Muscle layer of colon (tissue), 2 donors: ENCODE measurements around the gene CTRB1.
A peak's percentile ranks its signal among the peaks of the same experiment; 100 is the strongest.

Experiments
- H3K27ac ChIP-seq: one replicate; pipeline ENCODE4 v1.7.0; 2013; ENCODE audit warnings: low read depth, mild to moderate bottlenecking, low read length, moderate library complexity
- H3K27me3 ChIP-seq, 2 donors: one replicate each; pipeline ENCODE4 v1.7.0; 2013; ENCODE audit warnings: low read length in 2 of 2, mild to moderate bottlenecking in 2 of 2; ENCODE audit not compliant: insufficient read depth in 2 of 2, control insufficient read depth in 1 of 2
- H3K36me3 ChIP-seq: one replicate; pipeline ENCODE4 v1.7.0; 2013; ENCODE audit warnings: mild to moderate bottlenecking, low read length; ENCODE audit not compliant: insufficient read depth
- H3K4me1 ChIP-seq: one replicate; pipeline ENCODE4 v1.7.0; 2013; ENCODE audit warnings: mild to moderate bottlenecking, low read length; ENCODE audit not compliant: insufficient read depth
- H3K4me3 ChIP-seq, 2 donors: one replicate each; pipeline ENCODE4 v1.7.0; 2013; ENCODE audit warnings: low read length in 2 of 2, low read depth in 1 of 2, mild to moderate bottlenecking in 1 of 2, moderate library complexity in 1 of 2
- H3K9ac ChIP-seq: one replicate; pipeline ENCODE4 v1.7.0; 2013; ENCODE audit warnings: low read length
- H3K9me3 ChIP-seq: one replicate; pipeline ENCODE4 v1.7.0; 2013; ENCODE audit warnings: mild to moderate bottlenecking, low read length
- donor health status: abdominal sarcoma.
- donor health status: Adenocarcinoma of cecum.

Gene CTRB1

GRCh38 chr16:75229172-75230031 lies 10.6 kb downstream of the CTRB1 start:
- no peak overlapping the region for H3K9ac ChIP-seq
- H3K27ac ChIP-seq: no peak overlapping the region
- H3K27me3 ChIP-seq: peaks cover 0 to 8% of the 10 kb centered on the region in 2 donors
- no peak overlapping the region for H3K4me3 ChIP-seq
- H3K4me1 ChIP-seq: peaks cover 11% of the 10 kb centered on the region
- H3K9me3 ChIP-seq: no peaks in the 10 kb centered on the region
- H3K36me3 ChIP-seq: peaks cover 16% of the 10 kb centered on the region

GRCh38 chr16:75230471-75231110 lies 11.8 kb downstream of the CTRB1 start:
- Histone ChIP-seq H3K27me3 (no peaks in the 10 kb centered on the region), H3K36me3 (peaks cover 25% of the 10 kb centered on the region), H3K27ac (no peak overlapping the region), H3K4me3 (no peak overlapping the region), H3K4me1 (peaks cover 12% of the 10 kb centered on the region), H3K9me3 (no peaks in the 10 kb centered on the region), H3K9ac (no peak overlapping the region)

GRCh38 chr16:75231570-75231969 lies 12.8 kb downstream of the CTRB1 start:
- Histone ChIP-seq H3K4me3 (no peak overlapping the region), H3K9me3 (no peaks in the 10 kb centered on the region), H3K36me3 (peaks cover 25% of the 10 kb centered on the region), H3K27me3 (no peaks in the 10 kb centered on the region), H3K9ac (no peak overlapping the region), H3K4me1 (peaks cover 12% of the 10 kb centered on the region), H3K27ac (no peak overlapping the region)

GRCh38 chr16:75233611-75233938 lies 14.8 kb downstream of the CTRB1 start:
- peaks cover 23% of the 10 kb centered on the region for H3K4me1 ChIP-seq
- H3K36me3 ChIP-seq: peaks cover 25% of the 10 kb centered on the region
- H3K9ac ChIP-seq: no peak overlapping the region
- no peaks in the 10 kb centered on the region for H3K9me3 ChIP-seq
- H3K27me3 ChIP-seq: no peaks in the 10 kb centered on the region
- H3K4me3 ChIP-seq: no peak overlapping the region
- H3K27ac ChIP-seq: peak overlapping the region; percentile 24

GRCh38 chr16:75234856-75235696 lies 16.3 kb downstream of the CTRB1 start:
- peaks cover 32% of the 10 kb centered on the region for H3K4me1 ChIP-seq

GRCh38 chr16:75235721-75236193 lies 17.0 kb downstream of the CTRB1 start:
- no peak overlapping the region for H3K9ac ChIP-seq
- H3K27ac ChIP-seq: no peak overlapping the region
- H3K27me3 ChIP-seq: no peaks in the 10 kb centered on the region
- H3K9me3 ChIP-seq: no peaks in the 10 kb centered on the region
- no peak overlapping the region for H3K4me3 ChIP-seq
- H3K36me3 ChIP-seq: peaks cover 16% of the 10 kb centered on the region
- peaks cover 32% of the 10 kb centered on the region for H3K4me1 ChIP-seq

More at GRCh38 chr16:75234856-75235696, 16.3 kb downstream of the CTRB1 start:
- Histone ChIP-seq H3K27ac (no peak overlapping the region), H3K4me3 (no peak overlapping the region), H3K36me3 (peaks cover 16% of the 10 kb centered on the region), H3K9ac (no peak overlapping the region), H3K9me3 (no peaks in the 10 kb centered on the region), H3K27me3 (no peaks in the 10 kb centered on the region)

- Histone ChIP-seq H3K9ac (no peak overlapping the region), H3K27me3 (no peaks in the 10 kb centered on the region), H3K4me1 (peaks cover 32% of the 10 kb centered on the region), H3K36me3 (peaks cover 19% of the 10 kb centered on the region), H3K4me3 (no peak overlapping the region), H3K9me3 (no peaks in the 10 kb centered on the region), H3K27ac (no peak overlapping the region)
These were observed 17.4 kb downstream of the CTRB1 start for GRCh38 chr16:75236232-75236631.

- peaks cover 32% of the 10 kb centered on the region for H3K4me1 ChIP-seq
- no peak overlapping the region for H3K27ac ChIP-seq
- no peaks in the 10 kb centered on the region for H3K27me3 ChIP-seq
- H3K36me3 ChIP-seq: peaks cover 23% of the 10 kb centered on the region
- no peak overlapping the region for H3K9ac ChIP-seq
- H3K4me3 ChIP-seq: no peak overlapping the region
- H3K9me3 ChIP-seq: no peaks in the 10 kb centered on the region
These were observed 18.1 kb downstream of the CTRB1 start for GRCh38 chr16:75236736-75237397.

- H3K4me1 ChIP-seq: peaks cover 32% of the 10 kb centered on the region
- H3K36me3 ChIP-seq: peaks cover 27% of the 10 kb centered on the region
- H3K9me3 ChIP-seq: no peaks in the 10 kb centered on the region
- no peaks in the 10 kb centered on the region for H3K27me3 ChIP-seq
- no peak overlapping the region for H3K9ac ChIP-seq
- no peak overlapping the region for H3K27ac ChIP-seq
- no peak overlapping the region for H3K4me3 ChIP-seq
These were observed 18.8 kb downstream of the CTRB1 start for GRCh38 chr16:75237398-75238131.

- Histone ChIP-seq H3K9ac (no peak overlapping the region), H3K9me3 (no peaks in the 10 kb centered on the region), H3K4me1 (peaks cover 33% of the 10 kb centered on the region), H3K36me3 (peaks cover 22% of the 10 kb centered on the region), H3K27me3 (no peaks in the 10 kb centered on the region), H3K4me3 (no peak overlapping the region), H3K27ac (peak overlapping the region; percentile 73)
These were observed 19.5 kb downstream of the CTRB1 start for GRCh38 chr16:75238132-75238852.
